ENCODE data around the gene ULK1.

DNA sequence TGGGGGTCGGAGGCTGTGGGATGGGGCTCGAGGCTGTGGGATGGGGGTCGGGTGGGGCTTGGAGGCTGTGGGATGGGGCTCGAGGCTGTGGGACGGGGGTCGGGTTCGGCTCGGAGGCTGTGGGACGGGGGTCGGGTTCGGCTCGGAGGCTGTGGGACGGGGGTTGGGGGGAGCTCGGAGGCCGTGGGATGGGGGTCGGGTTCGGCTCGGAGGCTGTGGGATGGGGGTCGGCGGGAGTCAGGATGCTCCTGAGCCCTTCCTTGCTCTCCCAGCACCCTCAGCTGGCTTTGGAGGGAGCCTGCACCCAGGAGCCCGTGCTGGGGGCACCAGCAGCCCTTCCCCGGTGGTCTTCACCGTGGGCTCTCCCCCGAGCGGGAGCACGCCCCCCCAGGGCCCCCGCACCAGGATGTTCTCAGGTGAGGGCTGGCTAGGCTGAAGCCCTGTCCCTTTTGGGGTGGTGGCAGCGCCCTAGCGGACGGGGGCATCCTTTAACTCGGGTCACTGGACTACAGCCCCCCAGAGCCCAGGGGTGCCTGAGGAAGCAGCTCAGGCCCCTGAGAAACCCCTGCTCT, 22.8 kb downstream of the ULK1 start:
- TF ChIP-seq, protein P1, sequence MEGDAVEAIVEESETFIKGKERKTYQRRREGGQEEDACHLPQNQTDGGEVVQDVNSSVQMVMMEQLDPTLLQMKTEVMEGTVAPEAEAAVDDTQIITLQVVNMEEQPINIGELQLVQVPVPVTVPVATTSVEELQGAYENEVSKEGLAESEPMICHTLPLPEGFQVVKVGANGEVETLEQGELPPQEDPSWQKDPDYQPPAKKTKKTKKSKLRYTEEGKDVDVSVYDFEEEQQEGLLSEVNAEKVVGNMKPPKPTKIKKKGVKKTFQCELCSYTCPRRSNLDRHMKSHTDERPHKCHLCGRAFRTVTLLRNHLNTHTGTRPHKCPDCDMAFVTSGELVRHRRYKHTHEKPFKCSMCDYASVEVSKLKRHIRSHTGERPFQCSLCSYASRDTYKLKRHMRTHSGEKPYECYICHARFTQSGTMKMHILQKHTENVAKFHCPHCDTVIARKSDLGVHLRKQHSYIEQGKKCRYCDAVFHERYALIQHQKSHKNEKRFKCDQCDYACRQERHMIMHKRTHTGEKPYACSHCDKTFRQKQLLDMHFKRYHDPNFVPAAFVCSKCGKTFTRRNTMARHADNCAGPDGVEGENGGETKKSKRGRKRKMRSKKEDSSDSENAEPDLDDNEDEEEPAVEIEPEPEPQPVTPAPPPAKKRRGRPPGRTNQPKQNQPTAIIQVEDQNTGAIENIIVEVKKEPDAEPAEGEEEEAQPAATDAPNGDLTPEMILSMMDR (conservative IDR thresholded peaks at IDR 0.05 in 1 of 2, IDR thresholded peaks at IDR 0.05 in 1 of 2; ENCODE audit: low read depth in 1 of 2, low read length in 2 of 2), result no peak
- TF ChIP-seq EZH2 (IDR thresholded peaks at IDR 0.05; ENCODE audit: low read length, missing control alignments), result no peak
